Esophagus muscularis mucosa (tissue), 4 donors: Measurements from ENCODE around the gene SEC16A. TPM values are rescaled to one million over a fixed set of nuclear protein-coding genes. Genes with fewer than 3 reads are reported as not detected.

Source experiments
- DNase-seq: peaks from one replicate; pipeline ENCODE4 v3.0.0-alpha.2; 2017; ENCODE audit errors: extremely low spot score
- H3K27ac ChIP-seq, 4 donors: fragments of 200-600 bp; sonication (generic); replicated peaks in 1 of 4; 1 replicate in 3 of 4; 2 replicates in 1 of 4; pipeline ENCODE4 v1.5.1; 2016 to 2019; ENCODE audit warnings: mild to moderate bottlenecking in 1 of 4
- H3K27me3 ChIP-seq, 4 donors: fragments of 200-600 bp; sonication (generic); one replicate each; pipeline versions ENCODE4 v1.5.1 to v1.6.0; 2016 to 2019
- H3K36me3 ChIP-seq, 4 donors: fragments of 200-600 bp; sonication (generic); one replicate each; pipeline ENCODE4 v1.5.1; 2016 to 2019
- H3K4me1 ChIP-seq, 4 donors: fragments of 200-600 bp; sonication (generic); one replicate each; pipeline ENCODE4 v1.5.1; 2016 to 2019
- H3K4me3 ChIP-seq, 4 donors: fragments of 200-600 bp; sonication (generic); 1 replicate in 2 of 4; 2 replicates in 2 of 4; pipeline ENCODE4 v1.5.1; 2016 to 2019; ENCODE audit warnings: mild to moderate bottlenecking in 4 of 4, moderate library complexity in 1 of 4
- H3K9me3 ChIP-seq, 4 donors: fragments of 200-600 bp; sonication (generic); 1 replicate in 3 of 4; 2 replicates in 1 of 4; pipeline ENCODE4 v1.5.1; 2016 to 2019
- CTCF ChIP-seq, 3 experiments: fragments of 200-600 bp in 2 of 3; fragments of 450-650 bp in 1 of 3; sonication (generic) in 2 of 3; IDR thresholded peaks; one replicate each; pipeline ENCODE4 v1.5.1; 2017 to 2019; ENCODE audit warnings: antibody characterized with exemption in 3 of 3, mild to moderate bottlenecking in 2 of 3, moderate library complexity in 1 of 3
- EP300 ChIP-seq: sonication (generic); formaldehyde crosslinking; IDR thresholded peaks from one replicate; pipeline ENCODE4 v1.6.1; 2017; ENCODE audit warnings: antibody characterized with exemption
- POLR2A ChIP-seq: fragments of 450-650 bp; IDR thresholded peaks from one replicate; pipeline ENCODE4 v1.6.1; 2017; ENCODE audit warnings: antibody characterized with exemption, moderate library complexity, mild to moderate bottlenecking, low read depth
- POLR2AphosphoS5 ChIP-seq, 2 donors: sonication (generic); formaldehyde crosslinking; IDR thresholded peaks; one replicate each; pipeline ENCODE4 v1.6.1; 2017; ENCODE audit warnings: antibody characterized with exemption in 2 of 2
- WGBS: methylation state at CpG from one replicate; pipeline ENCODE4 v1.1.5; 2018; 5-methylcytosine and 5-hydroxymethylcytosine counted together
- intact Hi-C: fragments of 100-400 bp; cut with DNase I; formaldehyde crosslinking; loops from one replicate; pipeline ENCODE4 v1.15.1; 2023
- total RNA-seq, 4 donors: library from RNA; depleted of rRNA; stranded (reverse); fragments of >200 nt; gene quantifications; one replicate each; pipeline versions ENCODE4 v1.1.0 to v1.2.1, GENCODE V29; 2016

The SEC16A gene
- total RNA-seq, 4 donors from 2014 or later, result 43.2 to 62.3 (median 51.3) TPM

- H3K9me3 ChIP-seq, result no peaks in the 10 kb centered on the region
- no peaks in the 10 kb centered on the region for H3K27me3 ChIP-seq
- WGBS, result 84% methylated on average over 7 of the region's 50 CpGs
- TF ChIP-seq EP300, result no peak
- no peak for TF ChIP-seq POLR2AphosphoS5 (IDR thresholded peaks at IDR 0.05)
- TF ChIP-seq CTCF (IDR thresholded peaks at IDR 0.05), result no peak
- no peak for TF ChIP-seq POLR2A
- H3K4me3 ChIP-seq, result no peak overlapping the region
- H3K27ac ChIP-seq, result no peak overlapping the region
- H3K4me1 ChIP-seq, result peaks cover 0 to 8% (median 0%) of the 10 kb centered on the region in 4 donors
- no peak for DNase-seq
- intact Hi-C loops, result no loop called here
- H3K36me3 ChIP-seq, result peaks cover 96 to 100% (median 99%) of the 10 kb centered on the region in 4 donors
These were observed 17.4 kb upstream of the SEC16A start for GRCh38 chr9:136499935-136500910.

GRCh38 chr9:136499071-136499934, 16.5 kb upstream of the SEC16A start:
- 92% methylated on average over 24 of the region's 46 CpGs for WGBS
- intact Hi-C loops, result no loop called here
- H3K27ac ChIP-seq, result no peak overlapping the region
- peaks cover 86 to 99% (median 97%) of the 10 kb centered on the region in 4 donors for H3K36me3 ChIP-seq
- DNase-seq, result no peak
- H3K4me1 ChIP-seq, result peaks cover 5 to 16% (median 8%) of the 10 kb centered on the region in 4 donors
- H3K4me3 ChIP-seq, result no peak overlapping the region
- no peaks in the 10 kb centered on the region for H3K9me3 ChIP-seq
- TF ChIP-seq POLR2AphosphoS5 (IDR thresholded peaks at IDR 0.05), result no peak
- TF ChIP-seq POLR2A, result no peak
- TF ChIP-seq CTCF (IDR thresholded peaks at IDR 0.05), result no peak
- TF ChIP-seq EP300, result no peak
- no peaks in the 10 kb centered on the region for H3K27me3 ChIP-seq

- Histone ChIP-seq H3K4me1 (peaks cover 14 to 28% (median 17%) of the 10 kb centered on the region in 4 donors), H3K4me3 (no peak overlapping the region), H3K36me3 (peaks cover 74 to 87% (median 85%) of the 10 kb centered on the region in 4 donors), H3K9me3 (no peaks in the 10 kb centered on the region), H3K27me3 (no peaks in the 10 kb centered on the region), H3K27ac (no peak overlapping the region)
- DNase-seq, result no peak
- 77% methylated on average over 7 of the region's 28 CpGs for WGBS
- TF ChIP-seq EP300, result no peak
- TF ChIP-seq POLR2A, result no peak
- no peak for TF ChIP-seq CTCF (IDR thresholded peaks at IDR 0.05)
- no peak for TF ChIP-seq POLR2AphosphoS5 (IDR thresholded peaks at IDR 0.05)
- intact Hi-C loops, result no loop called here
These were observed 15.3 kb upstream of the SEC16A start for GRCh38 chr9:136497916-136498695.

GRCh38 chr9:136496801-136497620, 14.2 kb upstream of the SEC16A start:
- Histone ChIP-seq H3K27ac (no peak overlapping the region), H3K4me3 (no peak overlapping the region), H3K36me3 (peaks cover 63 to 76% (median 74%) of the 10 kb centered on the region in 4 donors), H3K27me3 (no peaks in the 10 kb centered on the region), H3K9me3 (no peaks in the 10 kb centered on the region), H3K4me1 (peaks cover 14 to 30% (median 23%) of the 10 kb centered on the region in 4 donors)
- intact Hi-C loops, result no loop called here
- 89% methylated on average over 45 of the region's 56 CpGs for WGBS
- TF ChIP-seq POLR2AphosphoS5 (IDR thresholded peaks at IDR 0.05) (no peak), CTCF (IDR thresholded peaks at IDR 0.05) (no peak), POLR2A (no peak), EP300 (no peak)
- no peak for DNase-seq
